ENCODE data around the gene DCAF15.
"Not testable (repeated sequence)": the region's sequence is repeated elsewhere in the genome, so short reads cannot be mapped to it uniquely, and the experiment has no call there.

The DCAF15 gene

DNA sequence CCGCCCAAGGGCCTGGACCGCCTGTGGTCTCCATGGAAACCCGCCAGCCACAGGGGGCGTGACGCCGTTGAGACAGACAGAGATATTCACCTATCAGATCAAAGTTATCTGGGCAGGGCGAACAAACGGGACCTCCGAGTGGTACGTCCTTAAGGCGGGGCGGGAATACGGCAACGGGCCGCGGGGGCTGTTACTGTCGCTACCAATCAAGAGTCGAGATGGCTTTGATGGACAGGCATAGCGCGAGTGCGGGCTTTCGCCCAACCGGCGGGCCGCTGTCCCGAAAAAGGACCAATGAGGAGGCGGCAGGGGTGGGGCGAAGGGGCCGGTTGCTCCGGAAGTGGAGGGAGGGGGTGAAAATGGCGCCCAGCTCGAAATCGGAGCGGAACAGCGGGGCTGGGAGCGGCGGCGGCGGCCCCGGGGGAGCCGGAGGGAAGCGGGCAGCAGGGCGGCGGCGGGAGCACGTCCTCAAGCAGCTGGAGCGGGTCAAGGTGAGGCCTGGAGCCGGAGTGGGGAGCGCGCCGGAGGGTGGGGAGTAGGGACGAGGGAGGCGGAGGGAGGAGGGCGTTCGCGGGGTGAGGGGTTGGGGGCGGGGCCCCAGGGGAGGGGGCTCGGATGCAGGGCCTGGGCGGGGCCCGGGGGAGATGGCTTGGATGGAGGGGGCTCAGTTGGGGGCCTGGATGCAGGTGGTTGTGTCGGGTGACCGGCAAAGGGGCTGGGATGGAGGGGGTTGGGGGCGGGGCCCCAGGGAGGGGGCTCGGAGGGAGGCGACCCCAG is at the start of gene DCAF15:
Gene DCAF15, plus strand, starts transcription at position 356 of the 777 bp plus-strand sequence. Its CDS starts 4 bp downstream, at position 360.
- DNase-seq, result peak; percentile 99

DNA sequence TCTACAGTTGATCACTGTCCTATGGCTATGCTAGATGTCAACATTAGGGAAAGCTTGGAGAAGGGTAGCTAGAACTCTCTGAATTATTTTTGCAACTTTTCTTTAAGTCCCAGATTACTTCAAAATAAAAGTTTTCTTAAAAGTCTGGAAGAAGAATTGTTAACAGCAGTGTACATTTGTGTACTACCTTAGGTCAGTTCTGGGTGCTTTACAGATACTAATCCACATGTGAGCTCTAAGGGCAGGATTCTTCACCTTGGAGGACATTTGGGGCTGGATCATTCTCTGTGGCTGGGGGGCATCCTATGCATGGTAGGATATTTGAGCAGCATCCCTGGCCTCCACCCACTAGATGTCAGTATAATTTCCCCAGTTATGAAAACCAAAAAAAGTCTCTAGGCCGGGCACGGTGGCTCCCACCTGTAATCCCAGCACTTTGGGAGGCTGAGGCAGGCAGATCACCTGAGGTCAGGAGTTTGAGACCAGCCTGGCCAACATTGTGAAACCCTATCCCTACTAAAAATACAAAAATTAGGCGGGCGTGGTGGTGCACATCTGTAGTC is 49.2 kb upstream of the DCAF15 start:
- DNase-seq, result peak; percentile 44

- peak; percentile 98 for DNase-seq
Measured at GRCh38 chr19:13905634-13906520, 46.4 kb upstream of the DCAF15 start, which contains the start of the genes BRME1 and CC2D1A. TSS of gene BRME1 (minus strand) at chr19:13906117. CDS start at chr19:13904892, 1,225 bp downstream. TSS of gene CC2D1A (plus strand) at chr19:13906201. CDS start at chr19:13906442, 241 bp downstream.

DNA sequence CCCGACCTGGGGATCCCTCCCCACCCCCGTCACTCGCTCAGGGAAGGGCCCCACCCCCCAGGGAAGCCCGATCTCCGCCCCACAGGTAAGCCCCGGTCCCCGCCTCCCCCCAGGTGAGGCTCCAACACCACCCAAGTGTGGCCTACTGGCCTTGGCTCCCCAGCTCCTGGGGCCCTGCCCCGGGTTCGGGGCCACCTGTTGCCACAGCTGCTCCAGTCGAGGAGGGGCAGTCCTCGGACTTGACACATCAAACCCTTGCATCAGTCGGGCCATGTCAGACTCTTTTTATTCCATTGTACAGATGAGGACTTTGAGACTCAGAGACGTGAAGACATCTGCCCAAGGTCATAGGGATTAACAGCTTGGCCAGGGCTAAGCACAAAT is 45.8 kb upstream of the DCAF15 start:
- DNase-seq, result peak; percentile 41

DNA sequence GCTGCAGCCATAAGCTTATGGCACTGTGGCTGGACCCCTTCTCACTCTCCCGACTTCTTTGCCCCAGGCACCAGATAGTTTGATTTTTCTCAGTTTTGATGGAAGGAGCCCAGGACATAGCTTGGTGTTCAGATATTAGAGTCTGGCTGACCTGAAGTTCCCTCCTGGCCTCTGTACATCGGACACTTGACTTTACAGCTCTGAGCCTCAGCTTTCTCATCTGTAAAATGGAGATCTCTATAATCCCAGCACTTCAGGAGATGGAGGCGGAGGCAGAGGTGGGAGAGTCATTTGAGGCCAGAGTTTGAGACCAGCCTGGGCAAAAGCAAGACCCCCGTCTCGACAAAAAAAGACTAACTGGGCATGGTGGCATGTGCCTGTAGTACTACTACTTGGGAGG is 45.4 kb upstream of the DCAF15 start:
- no peak for DNase-seq

DNA sequence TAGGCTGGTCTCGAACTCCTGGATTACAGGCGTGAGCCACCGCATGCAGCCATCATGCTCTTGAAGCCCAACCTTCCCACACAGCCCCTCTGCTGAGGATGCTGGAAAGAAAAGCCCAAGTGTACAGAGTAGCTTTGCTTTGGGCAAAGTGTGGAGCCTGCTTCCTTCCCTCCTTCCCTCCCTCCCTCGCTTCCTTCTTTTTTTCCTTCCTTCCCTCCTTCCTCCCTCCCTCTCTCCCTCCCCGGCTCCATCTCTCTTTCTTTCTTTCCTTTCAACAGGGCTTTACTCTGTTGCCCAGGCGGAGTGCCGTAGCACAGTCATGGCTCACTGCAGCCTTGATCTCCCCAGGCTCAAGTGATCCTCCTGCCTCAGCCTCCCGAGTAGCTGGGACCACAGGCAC is 43.6 kb upstream of the DCAF15 start:
- no peak for DNase-seq

GRCh38 chr19:13909430-13909829 is 42.9 kb upstream of the DCAF15 start:
- no peak for DNase-seq

- no peak for DNase-seq
Measured at GRCh38 chr19:13913352-13913751, 39.0 kb upstream of the DCAF15 start.

DNA sequence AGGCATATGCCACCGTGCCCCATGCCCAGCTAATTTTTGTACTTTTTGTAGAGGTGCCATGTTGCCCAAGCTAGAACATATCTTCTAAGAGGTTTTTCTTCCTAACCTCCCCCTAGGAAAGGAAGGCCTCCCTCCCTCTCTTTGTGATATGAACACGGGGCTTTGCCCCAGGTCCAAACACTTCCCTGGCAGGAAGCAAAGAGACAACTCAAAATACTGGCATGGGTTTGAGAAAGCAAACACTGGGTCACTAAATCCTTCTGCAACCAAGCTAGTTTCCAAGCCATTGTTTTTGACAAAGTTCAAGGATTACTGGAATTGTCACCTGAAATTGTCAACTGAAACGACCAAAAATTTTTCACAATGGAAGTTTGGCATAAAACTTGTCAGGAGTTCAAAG is 37.5 kb upstream of the DCAF15 start:
- no peak for DNase-seq

DNA sequence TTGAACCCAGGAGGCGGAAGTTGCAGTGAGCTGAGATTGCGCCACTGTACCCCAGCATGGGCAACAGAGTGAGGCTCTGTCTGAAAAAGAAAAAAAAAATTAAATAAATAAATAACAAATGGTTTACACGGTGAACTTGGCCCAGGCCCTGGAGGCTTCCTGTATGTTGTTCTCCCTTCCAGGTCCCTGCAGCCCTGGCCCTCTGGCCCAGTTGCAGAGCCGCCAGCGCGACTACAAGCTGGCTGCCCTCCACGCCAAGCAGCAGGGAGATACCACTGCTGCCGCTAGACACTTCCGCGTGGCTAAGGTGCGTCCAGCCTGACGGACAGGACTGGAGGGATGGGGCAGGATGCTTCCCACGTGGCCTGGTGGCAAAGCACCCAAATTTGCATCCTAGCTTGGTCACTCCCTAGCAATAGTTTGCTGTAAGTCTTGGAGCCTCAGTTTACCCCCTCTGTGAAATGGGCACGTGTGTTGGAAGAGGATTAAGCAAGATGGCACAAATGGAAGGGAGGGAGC is 34.4 kb upstream of the DCAF15 start:
- no peak for DNase-seq

DNA sequence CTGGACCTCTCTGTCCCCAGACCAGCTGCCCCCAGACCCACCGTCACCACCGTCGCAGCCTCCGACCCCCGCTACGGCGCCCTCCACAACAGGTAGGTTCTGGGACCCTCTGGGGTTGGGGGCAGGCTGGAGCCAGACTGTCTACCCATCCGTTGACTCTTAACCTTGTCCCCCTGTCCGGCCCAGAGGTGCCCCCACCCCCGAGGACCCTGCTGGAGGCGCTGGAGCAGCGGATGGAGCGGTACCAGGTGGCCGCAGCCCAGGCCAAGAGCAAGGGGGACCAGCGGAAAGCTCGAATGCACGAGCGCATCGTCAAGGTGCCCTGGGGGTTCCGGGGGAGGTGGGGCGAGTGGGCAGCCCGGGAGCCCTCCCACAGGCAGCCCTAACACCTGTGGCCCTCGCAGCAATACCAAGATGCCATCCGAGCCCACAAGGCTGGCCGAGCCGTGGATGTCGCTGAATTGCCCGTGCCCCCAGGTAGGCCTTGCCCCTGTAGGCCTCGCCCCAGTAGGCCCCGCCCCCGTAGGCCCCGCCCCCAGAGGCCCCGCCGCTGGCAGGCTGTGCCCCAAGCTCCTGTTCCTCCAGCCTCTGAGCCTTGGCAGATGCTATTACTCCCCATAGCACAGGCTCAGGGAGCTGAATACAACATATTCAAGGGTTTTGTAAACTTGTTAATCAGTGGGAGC is 33.4 kb upstream of the DCAF15 start:
- DNase-seq, result no peak

DNA sequence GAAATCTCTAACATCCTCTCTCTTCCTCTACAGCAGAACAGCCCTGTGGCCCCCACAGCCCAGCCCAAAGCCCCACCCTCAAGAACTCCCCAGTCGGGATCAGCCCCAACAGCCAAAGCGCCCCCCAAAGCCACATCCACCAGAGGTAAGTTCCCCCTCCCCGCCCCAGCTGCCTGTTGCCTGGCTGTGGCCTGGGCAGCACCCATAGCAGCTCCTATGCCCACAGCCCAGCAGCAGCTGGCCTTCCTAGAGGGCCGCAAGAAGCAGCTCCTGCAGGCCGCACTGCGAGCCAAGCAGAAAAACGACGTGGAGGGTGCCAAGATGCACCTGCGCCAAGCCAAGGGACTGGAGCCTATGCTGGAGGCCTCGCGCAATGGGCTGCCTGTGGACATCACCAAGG is 31.8 kb upstream of the DCAF15 start:
- DNase-seq, result no peak

- peak; percentile 44 for DNase-seq
Measured at GRCh38 chr19:13920940-13921747, 31.2 kb upstream of the DCAF15 start.

- not testable (repeated sequence) for DNase-seq
Measured at GRCh38 chr19:13922118-13922517, 30.2 kb upstream of the DCAF15 start.

DNA sequence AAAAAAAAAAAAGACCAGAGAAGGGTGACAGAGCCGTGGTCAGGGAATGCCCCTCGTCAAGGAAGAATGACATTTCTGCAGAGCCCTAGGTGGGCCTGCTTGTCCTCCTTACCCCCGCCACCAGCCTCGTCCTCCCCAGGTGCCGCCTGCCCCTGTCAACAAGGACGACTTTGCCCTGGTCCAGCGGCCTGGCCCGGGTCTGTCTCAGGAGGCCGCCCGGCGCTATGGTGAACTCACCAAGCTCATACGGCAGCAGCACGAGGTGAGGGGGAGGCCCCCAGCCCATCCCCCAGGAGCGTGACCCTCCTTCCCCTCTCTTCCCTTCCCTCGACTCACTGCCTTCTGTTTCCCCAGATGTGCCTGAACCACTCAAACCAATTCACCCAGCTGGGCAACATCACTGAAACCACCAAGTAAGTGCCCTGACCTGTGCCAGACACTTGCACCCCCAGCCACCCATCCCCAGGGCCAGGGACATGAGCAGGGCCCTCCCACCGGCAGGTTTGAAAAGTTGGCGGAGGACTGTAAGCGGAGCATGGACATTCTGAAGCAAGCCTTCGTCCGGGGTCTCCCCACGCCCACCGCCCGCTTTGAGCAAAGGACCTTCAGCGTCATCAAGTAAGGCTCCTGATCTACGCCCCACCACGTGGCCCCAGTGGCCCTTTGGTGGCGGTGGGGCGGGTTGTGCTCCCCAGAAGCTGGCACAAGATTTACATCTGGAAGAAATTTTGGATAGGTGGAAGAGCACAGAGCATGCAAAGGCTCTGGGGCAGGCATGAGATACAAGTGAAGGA is 28.9 kb upstream of the DCAF15 start:
- no peak for DNase-seq

GRCh38 chr19:13926010-13926409 is 26.3 kb upstream of the DCAF15 start:
- DNase-seq, result no peak

GRCh38 chr19:13926715-13927114 is 25.6 kb upstream of the DCAF15 start:
- DNase-seq, result no peak

DNA sequence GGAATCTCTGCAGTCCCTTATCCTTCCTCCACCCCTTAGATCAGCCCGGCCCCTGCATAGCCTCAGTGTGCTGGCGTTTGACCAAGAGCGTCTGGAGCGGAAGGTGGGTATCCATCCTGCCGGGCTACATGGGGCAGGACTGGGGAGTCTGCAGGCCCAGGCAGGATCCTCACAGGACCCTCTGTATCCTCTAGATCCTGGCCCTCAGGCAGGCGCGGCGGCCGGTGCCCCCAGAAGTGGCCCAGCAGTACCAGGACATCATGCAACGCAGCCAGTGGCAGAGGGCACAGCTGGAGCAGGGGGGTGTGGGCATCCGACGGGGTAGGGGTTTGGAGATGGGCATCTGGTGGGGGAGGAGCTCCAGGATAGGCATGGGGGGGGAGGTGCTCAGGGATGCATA is 23.0 kb upstream of the DCAF15 start:
- no peak for DNase-seq

DNA sequence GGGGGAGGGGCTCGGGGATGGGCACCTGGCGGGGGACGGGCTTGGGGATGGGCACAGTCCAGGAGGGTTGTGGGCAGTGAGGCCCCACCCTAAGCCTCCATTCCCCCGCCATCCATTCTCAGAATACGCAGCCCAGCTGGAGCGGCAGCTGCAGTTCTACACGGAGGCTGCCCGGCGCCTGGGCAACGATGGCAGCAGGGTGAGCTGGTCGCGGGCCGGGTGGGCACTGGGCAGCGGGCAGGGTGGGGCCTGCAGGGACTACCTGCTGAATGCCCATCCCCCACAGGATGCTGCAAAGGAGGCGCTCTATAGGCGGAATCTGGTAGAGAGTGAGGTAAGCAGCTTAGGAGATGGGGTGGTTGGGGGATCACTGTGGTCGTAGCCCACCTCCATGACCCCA is 22.4 kb upstream of the DCAF15 start:
- DNase-seq, result no peak

DNA sequence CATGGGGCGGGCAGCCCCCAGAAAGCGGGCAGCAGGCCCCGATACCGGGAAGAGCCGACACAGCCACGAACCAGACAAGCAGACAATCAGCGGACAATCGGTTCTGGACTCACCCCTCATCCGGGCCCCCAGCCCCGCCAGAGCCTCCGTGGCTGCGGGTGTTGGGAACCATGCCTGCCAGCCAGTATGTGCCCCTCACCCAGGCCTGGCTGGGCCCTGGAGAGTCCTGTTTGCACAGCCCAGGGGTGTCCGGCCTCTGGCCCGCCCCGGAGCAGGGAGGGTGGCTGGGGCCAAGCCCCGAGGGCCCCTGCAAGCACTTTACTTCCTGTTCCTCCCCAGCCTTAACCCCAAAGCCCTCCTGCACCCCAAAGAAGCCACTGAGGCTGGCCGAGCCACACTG is 21.9 kb upstream of the DCAF15 start:
- no peak for DNase-seq

Data from stimulated activated CD4-positive, alpha-beta T cell treated with anti-CD3 and anti-CD28 coated beads, Interleukin-15, amount 100 ng/mL, for 24 hours (primary cell).